Psoas muscle (tissue), 8 donors: ENCODE data around the gene APBB2. TPM values are rescaled to one million over a fixed set of nuclear protein-coding genes. Genes with fewer than 3 reads are reported as not detected.

ENCODE experiments used
- ATAC-seq, 4 donors: fragments of 200-7000 bp; cut with Tn5 transposase; one replicate each; pipeline ENCODE4 v1.9.1; 2020; ENCODE audit warnings: moderate library complexity in 3 of 4, mild to moderate bottlenecking in 2 of 4
- DNase-seq, 2 donors: peaks; one replicate each; pipeline ENCODE4 v3.0.0-alpha.2; 2020
- H3K27ac ChIP-seq: fragments of 200-600 bp; one replicate; pipeline ENCODE4 v1.8.0; 2022
- H3K27me3 ChIP-seq, 3 donors: fragments of 200-600 bp in 1 of 3; one replicate each; pipeline versions ENCODE4 v1.6.1 to v1.8.0; 2013 to 2022; ENCODE audit warnings: low read length in 2 of 3, mild to moderate bottlenecking in 2 of 3, moderate library complexity in 1 of 3; ENCODE audit not compliant: insufficient read depth in 3 of 3
- H3K36me3 ChIP-seq, 2 donors: fragments of 200-600 bp in 1 of 2; one replicate each; pipeline versions ENCODE4 v1.6.1 to v1.8.0; 2013 to 2022; ENCODE audit warnings: low read depth in 1 of 2, mild to moderate bottlenecking in 1 of 2, moderate library complexity in 1 of 2; ENCODE audit not compliant: insufficient read depth in 1 of 2
- H3K4me1 ChIP-seq: fragments of 200-600 bp; one replicate; pipeline ENCODE4 v1.8.0; 2022
- H3K4me3 ChIP-seq: fragments of 200-600 bp; one replicate; pipeline ENCODE4 v1.8.0; 2022; ENCODE audit warnings: mild to moderate bottlenecking
- H3K9me3 ChIP-seq: fragments of 200-600 bp; one replicate; pipeline ENCODE4 v1.8.0; 2022
- WGBS, 3 donors: extraction: QIAGEN DNeasy Blood & Tissue Kit; methylation state at CpG; one replicate each; pipeline versions ENCODE4 v1.1.6 to v1.1.7; 2013; 5-methylcytosine and 5-hydroxymethylcytosine counted together
- intact Hi-C, 2 donors: fragments of 100-400 bp; cut with DNase I; formaldehyde crosslinking; loops; one replicate each; pipeline versions ENCODE4 v1.11.0 to v1.14.2; 2022
- polyA plus RNA-seq, 3 donors: library from polyadenylated mRNA; stranded (reverse); fragments of 200-250 nt; gene quantifications; one replicate each; pipeline ENCODE4 v1.2.3, GENCODE V29; 2013
- total RNA-seq, 4 donors: library from RNA; stranded (reverse); fragmentation: NEBNext Ultra II Directional in 2 of 4; extraction: Animal tissue kit (Norgen Biotek cat#: 25700) in 2 of 4; gene quantifications; one replicate each; pipeline versions ENCODE4 v1.2.1 to v1.2.4, GENCODE V29; 2021 to 2023
- TF ChIP-seq, protein P1 (sequence below): fragments of 200-600 bp; IDR thresholded peaks from one replicate; pipeline ENCODE4 v1.8.0; 2022; ENCODE audit warnings: antibody characterized with exemption
- donor health status: healthy with polysubstance abuse.
- donor health status: DM: no; HTN: no; CAD: no; lungs with moderate emphysema.
- donor health status: Bipolar disorder and iron deficiency.
- donor health status: healthy.
- donor health status: DM: yes; HTN: yes; CAD: no.
- donor health status: DM: no; HTN: no; CAD: no.
- donor health status: DM: no; HTN: no; CAD: no.
- donor health status: DM: yes; HTN: yes; CAD: no.

The APBB2 gene
- total and polyA plus RNA-seq, 7 donors = 3.1 to 37.4 (median 11.3) TPM

DNA sequence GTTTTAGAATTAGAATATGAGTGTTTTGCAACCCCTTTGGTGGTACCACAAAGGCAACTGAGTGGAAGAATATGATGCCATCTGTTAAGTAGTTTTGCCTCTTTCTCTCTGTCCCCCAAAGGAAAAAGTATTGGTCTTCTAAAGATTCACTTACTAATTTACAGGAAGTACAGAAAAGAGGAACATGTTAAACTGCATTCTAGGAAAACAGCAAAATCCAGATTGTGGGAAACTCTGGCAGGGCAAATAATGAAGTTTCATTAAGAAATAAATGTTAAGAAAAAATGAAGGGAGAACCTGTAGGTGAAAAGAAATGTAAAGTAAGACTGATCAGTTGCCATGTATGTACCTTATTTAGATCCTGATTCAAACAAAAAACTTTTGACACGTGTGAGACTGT lies 425.3 kb downstream of the APBB2 start:
- H3K27ac ChIP-seq = no peak overlapping the region
- WGBS, 3 donors = 58 to 70% (median 61%) methylated on average over 1 of the region's 1 CpG
- intact Hi-C loops = no loop called here
- no peaks in the 10 kb centered on the region for H3K4me1 ChIP-seq
- H3K36me3 ChIP-seq = no peaks in the 10 kb centered on the region
- H3K4me3 ChIP-seq = no peak overlapping the region
- H3K9me3 ChIP-seq = no peaks in the 10 kb centered on the region
- H3K27me3 ChIP-seq = no peaks in the 10 kb centered on the region
- ATAC-seq (no peak), DNase-seq (no peak)
- TF ChIP-seq, protein P1, sequence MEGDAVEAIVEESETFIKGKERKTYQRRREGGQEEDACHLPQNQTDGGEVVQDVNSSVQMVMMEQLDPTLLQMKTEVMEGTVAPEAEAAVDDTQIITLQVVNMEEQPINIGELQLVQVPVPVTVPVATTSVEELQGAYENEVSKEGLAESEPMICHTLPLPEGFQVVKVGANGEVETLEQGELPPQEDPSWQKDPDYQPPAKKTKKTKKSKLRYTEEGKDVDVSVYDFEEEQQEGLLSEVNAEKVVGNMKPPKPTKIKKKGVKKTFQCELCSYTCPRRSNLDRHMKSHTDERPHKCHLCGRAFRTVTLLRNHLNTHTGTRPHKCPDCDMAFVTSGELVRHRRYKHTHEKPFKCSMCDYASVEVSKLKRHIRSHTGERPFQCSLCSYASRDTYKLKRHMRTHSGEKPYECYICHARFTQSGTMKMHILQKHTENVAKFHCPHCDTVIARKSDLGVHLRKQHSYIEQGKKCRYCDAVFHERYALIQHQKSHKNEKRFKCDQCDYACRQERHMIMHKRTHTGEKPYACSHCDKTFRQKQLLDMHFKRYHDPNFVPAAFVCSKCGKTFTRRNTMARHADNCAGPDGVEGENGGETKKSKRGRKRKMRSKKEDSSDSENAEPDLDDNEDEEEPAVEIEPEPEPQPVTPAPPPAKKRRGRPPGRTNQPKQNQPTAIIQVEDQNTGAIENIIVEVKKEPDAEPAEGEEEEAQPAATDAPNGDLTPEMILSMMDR = no peak

DNA sequence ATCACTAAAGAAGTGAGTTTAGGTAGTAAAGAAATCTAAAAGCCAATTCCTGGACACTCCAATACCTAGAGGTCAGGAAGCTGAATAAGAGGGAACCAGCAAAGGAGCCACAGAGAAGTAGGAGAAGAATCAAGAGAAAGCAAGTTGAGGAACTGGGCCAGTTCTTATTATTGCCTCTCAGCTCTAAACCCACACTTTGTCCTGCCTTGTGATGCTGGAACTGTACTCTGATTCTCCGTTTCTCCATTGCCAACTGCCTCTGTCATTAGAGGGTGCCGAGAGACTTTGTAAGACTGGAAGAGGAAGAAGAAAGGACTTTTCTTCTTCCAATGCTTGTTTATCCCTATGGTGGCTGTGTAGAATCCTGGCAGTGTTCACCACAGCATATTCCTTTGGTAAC lies 426.0 kb downstream of the APBB2 start:
- WGBS, 3 donors = 53 to 64% (median 58%) methylated on average over 2 of the region's 2 CpGs
- H3K9me3 ChIP-seq = no peaks in the 10 kb centered on the region
- intact Hi-C loops = no loop called here
- no peak overlapping the region for H3K4me3 ChIP-seq
- TF ChIP-seq, protein P1 = no peak
- no peaks in the 10 kb centered on the region for H3K27me3 ChIP-seq
- DNase-seq (no peak), ATAC-seq (no peak)
- no peak overlapping the region for H3K27ac ChIP-seq
- no peaks in the 10 kb centered on the region for H3K4me1 ChIP-seq
- no peaks in the 10 kb centered on the region for H3K36me3 ChIP-seq

DNA sequence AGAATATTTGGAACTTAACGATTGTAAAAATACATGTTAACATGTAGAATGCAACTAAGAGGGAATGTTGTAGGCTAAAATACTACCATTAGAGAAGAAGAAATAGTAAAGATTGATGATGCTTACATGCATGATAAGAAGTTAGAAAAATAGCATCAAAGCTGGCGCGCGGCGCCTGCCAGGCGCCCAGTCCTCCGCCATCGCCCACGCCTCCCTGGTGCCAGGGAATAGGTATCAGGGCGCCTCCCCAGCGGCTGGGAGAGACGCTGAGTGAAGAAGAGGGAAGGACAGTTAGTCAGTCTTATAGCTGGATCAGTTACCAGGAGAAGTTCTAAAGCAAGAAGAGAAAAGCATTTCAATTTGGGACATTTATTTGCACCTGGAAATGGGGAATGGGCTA lies 428.6 kb downstream of the APBB2 start:
- ATAC-seq = no peak
- Histone ChIP-seq H3K27me3 (no peaks in the 10 kb centered on the region), H3K9me3 (no peaks in the 10 kb centered on the region), H3K4me1 (no peaks in the 10 kb centered on the region), H3K4me3 (no peak overlapping the region), H3K36me3 (no peaks in the 10 kb centered on the region), H3K27ac (no peak overlapping the region)
- 95 to 97% (median 96%) methylated on average over 12 of the region's 12 CpGs for WGBS, 3 donors
- no peak for DNase-seq
- TF ChIP-seq, protein P1 = no peak
- intact Hi-C loops = no loop called here

DNA sequence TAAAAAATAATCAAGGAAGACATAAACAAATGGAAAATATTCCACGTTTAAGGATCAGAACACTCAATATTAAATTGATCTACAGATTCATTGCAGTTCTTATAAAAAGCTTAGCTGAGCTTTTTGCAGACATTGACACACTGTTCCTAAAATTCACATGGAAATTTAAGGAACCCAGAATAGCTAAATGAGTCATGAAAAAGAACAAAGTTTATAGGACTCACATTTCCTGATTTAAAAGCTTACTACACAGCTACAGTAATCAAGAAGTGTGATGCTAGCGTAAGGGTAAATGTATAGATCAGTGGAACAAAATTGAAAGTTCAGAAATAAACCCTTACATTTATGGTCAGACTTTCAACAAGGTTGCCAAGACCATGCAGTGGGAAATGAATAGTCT lies 431.5 kb downstream of the APBB2 start:
- intact Hi-C loops = no loop called here
- Histone ChIP-seq H3K4me1 (no peaks in the 10 kb centered on the region), H3K4me3 (no peak overlapping the region), H3K9me3 (peaks cover 5% of the 10 kb centered on the region), H3K36me3 (no peaks in the 10 kb centered on the region), H3K27ac (no peak overlapping the region), H3K27me3 (no peaks in the 10 kb centered on the region)
- TF ChIP-seq, protein P1 = no peak
- WGBS, 3 donors = 82 to 90% (median 85%) methylated on average over 2 of the region's 2 CpGs
- DNase-seq = no peak
- ATAC-seq = no peak

DNA sequence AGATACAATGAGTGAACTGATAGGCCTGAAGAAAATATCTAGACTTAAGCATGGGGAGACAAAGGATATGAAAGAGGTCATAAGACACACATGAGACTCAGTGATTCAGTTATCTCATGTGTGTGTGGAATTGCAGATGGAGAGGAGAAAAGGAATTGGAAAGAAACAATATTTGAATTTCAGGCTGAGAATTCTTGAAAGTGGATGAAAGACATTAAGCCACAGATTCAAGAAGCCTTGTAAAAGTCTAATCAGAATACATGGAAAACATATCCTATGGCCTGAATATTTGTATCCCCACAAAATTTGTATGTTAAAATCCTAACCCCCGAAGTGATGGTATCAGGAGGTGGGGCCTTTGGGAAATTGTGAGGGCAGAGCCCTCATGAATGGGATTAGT lies 436.3 kb downstream of the APBB2 start:
- WGBS, 3 donors = 91 to 97% (median 94%) methylated on average over 1 of the region's 1 CpG
- TF ChIP-seq, protein P1 = no peak
- intact Hi-C loops = no loop called here
- Histone ChIP-seq H3K4me1 (no peaks in the 10 kb centered on the region), H3K36me3 (no peaks in the 10 kb centered on the region), H3K9me3 (peaks cover 5% of the 10 kb centered on the region), H3K27me3 (no peaks in the 10 kb centered on the region), H3K4me3 (no peak overlapping the region), H3K27ac (no peak overlapping the region)
- ATAC-seq (no peak), DNase-seq (no peak)
